PC-3 (cell line): Measurements from ENCODE around the gene ATP1B1. TPM values are rescaled to one million over a fixed set of nuclear protein-coding genes. Genes with fewer than 3 reads are reported as not detected.

Experiments used
- ATAC-seq: fragments of 200-7000 bp; cut with Tn5 transposase; 2 replicates; pipeline ENCODE4 v1.9.1; 2020; ENCODE audit warnings: mild to moderate bottlenecking, moderate library complexity
- BruUV-seq: library from RNA; stranded (reverse); fragments of 400-500 nt; replicated peaks from 2 replicates; lab custom pipeline; 2021; lab: Mats Ljungman, UMichigan
- CTCF ChIA-PET: fragments of 300-600 bp; sonication (Branson Sonifier 250); formaldehyde crosslinking; loops from one replicate; lab custom pipeline; 2022; ENCODE audit warnings: antibody characterized with exemption; lab: Charles Lee
- POLR2A ChIA-PET: fragments of 300-600 bp; sonication (Branson Sonifier 250); formaldehyde crosslinking; loops from one replicate; lab custom pipeline; 2022; ENCODE audit warnings: antibody characterized with exemption; ENCODE audit not compliant: unreplicated experiment; lab: Charles Lee
- DNase-seq: peaks from one replicate; pipeline ENCODE4 v3.0.0-alpha.2; 2015
- H2AFZ ChIP-seq: fragments of 300-600 bp; sonication (generic); 2 replicates; pipeline ENCODE4 v1.6.0; 2016; ENCODE audit warnings: antibody characterized with exemption, low read length
- H3F3A ChIP-seq: fragments of 300-600 bp; sonication (generic); one replicate; pipeline ENCODE4 v1.6.0; 2017; ENCODE audit warnings: antibody characterized with exemption, low read length, control low read depth, mild to moderate bottlenecking; ENCODE audit not compliant: unreplicated experiment
- H3K27ac ChIP-seq: fragments of 300-600 bp; sonication (generic); 2 replicates; pipeline ENCODE4 v1.5.1; 2016; ENCODE audit warnings: mild to moderate bottlenecking, low read length
- H3K27me3 ChIP-seq: fragments of 300-600 bp; sonication (generic); 2 replicates; pipeline ENCODE4 v1.6.1; 2016; ENCODE audit warnings: low read length, mixed read lengths
- H3K36me3 ChIP-seq: fragments of 300-600 bp; sonication (generic); 2 replicates; pipeline ENCODE4 v1.6.1; 2016; ENCODE audit warnings: low read depth, mixed run types, low read length, mixed read lengths
- H3K4me1 ChIP-seq: fragments of 300-600 bp; sonication (generic); 2 replicates; pipeline ENCODE4 v1.5.1; 2016; ENCODE audit warnings: low read length; ENCODE audit not compliant: insufficient read depth
- H3K4me2 ChIP-seq: fragments of 300-600 bp; sonication (generic); 2 replicates; pipeline ENCODE4 v1.6.0; 2016; ENCODE audit warnings: low read length
- H3K4me3 ChIP-seq: fragments of 300-600 bp; sonication (generic); 2 replicates; pipeline ENCODE4 v1.5.1; 2016; ENCODE audit warnings: mild to moderate bottlenecking, low read length, mixed read lengths
- H3K79me2 ChIP-seq: fragments of 300-600 bp; sonication (generic); 2 replicates; pipeline ENCODE4 v1.6.1; 2017; ENCODE audit warnings: low read length, mixed read lengths
- H3K9ac ChIP-seq: fragments of 300-600 bp; sonication (generic); 2 replicates; pipeline ENCODE4 v1.6.0; 2016; ENCODE audit warnings: mild to moderate bottlenecking, low read length
- H3K9me2 ChIP-seq: fragments of 300-600 bp; sonication (generic); replicated peaks from 2 replicates; pipeline ENCODE4 v1.6.1; 2016; ENCODE audit warnings: mixed run types, low read length, mixed read lengths
- H3K9me3 ChIP-seq: fragments of 300-600 bp; sonication (generic); 2 replicates; pipeline ENCODE4 v1.6.1; 2016; ENCODE audit warnings: low read length, mixed read lengths
- H4K20me1 ChIP-seq: fragments of 300-600 bp; sonication (generic); 2 replicates; pipeline ENCODE4 v1.6.1; 2016; ENCODE audit warnings: low read length, mixed read lengths
- CTCF ChIP-seq: fragments of 300-600 bp; sonication (generic); conservative IDR thresholded peaks from 2 replicates; pipeline ENCODE4 v1.5.1; 2017; ENCODE audit warnings: antibody characterized with exemption, low read depth, mild to moderate bottlenecking, low read length
- EZH2 ChIP-seq: fragments of 300-600 bp; sonication (generic); IDR thresholded peaks from one replicate; pipeline ENCODE4 v1.6.1; 2017; ENCODE audit warnings: antibody characterized with exemption, mild to moderate bottlenecking, low read length; ENCODE audit not compliant: unreplicated experiment
- EZH2phosphoT487 ChIP-seq: fragments of 300-600 bp; sonication (generic); IDR thresholded peaks from 2 replicates; pipeline ENCODE4 v1.6.1; 2018; ENCODE audit warnings: mild to moderate bottlenecking, antibody characterized with exemption, low read length, borderline replicate concordance
- intact Hi-C: fragments of 100-400 bp; cut with micrococcal nuclease; formaldehyde crosslinking; loops from 2 replicates; pipeline ENCODE4 v1.9.0; 2023
- total RNA-seq: library from RNA; depleted of rRNA; stranded (reverse); fragments of >200 nt; gene quantifications from 2 replicates; pipeline ENCODE4 v1.2.3, GENCODE V29; 2014

Gene ATP1B1
- total RNA-seq, 1 experiment from 2014 or later: 68.7 TPM

GRCh38 chr1:169110689-169111447, 4.4 kb downstream of the ATP1B1 start:
- Histone ChIP-seq H2AFZ (no peak overlapping the region), H3K27ac (no peak overlapping the region), H3K4me3 (peak overlapping the region; percentile 93; the same call in 1 of the 2 replicates), H3K9me3 (no peaks in the 10 kb centered on the region), H3K27me3 (no peaks in the 10 kb centered on the region), H3K4me1 (peaks cover 63% of the 10 kb centered on the region), H3K9me2 (no peaks in the 10 kb centered on the region), H3F3A (no peaks in the 10 kb centered on the region), H3K9ac (no peak overlapping the region), H4K20me1 (peaks cover 22% of the 10 kb centered on the region), H3K79me2 (peaks cover 85% of the 10 kb centered on the region), H3K36me3 (peaks cover 34% of the 10 kb centered on the region), H3K4me2 (peak overlapping the region; percentile 92)
- intact Hi-C loops: loop anchor here (2.0 kb wide), 1 partner anchor 436 kb away; no protein-coding TSS in a partner anchor
- ChIA-PET POLR2A (no interaction called here), CTCF (interaction anchor here (1.2 kb wide), 1 partner anchor 238 kb away, joined by 6 read pairs; no protein-coding TSS in a partner anchor)
- no peak for TF ChIP-seq EZH2
- TF ChIP-seq CTCF: no peak
- TF ChIP-seq EZH2phosphoT487: no peak
- no TSS peak for BruUV-seq
- ATAC-seq (no peak), DNase-seq (no peak)

GRCh38 chr1:169111472-169111871, 5.0 kb downstream of the ATP1B1 start:
- no peak for TF ChIP-seq EZH2phosphoT487
- no peak for TF ChIP-seq EZH2
- no peak for TF ChIP-seq CTCF
- H3F3A ChIP-seq: no peaks in the 10 kb centered on the region
- ATAC-seq (no peak), DNase-seq (no peak)
- H3K79me2 ChIP-seq: peaks cover 91% of the 10 kb centered on the region
- no peaks in the 10 kb centered on the region for H3K9me3 ChIP-seq
- no TSS peak for BruUV-seq
- intact Hi-C loops: loop anchor here (2.0 kb wide), 1 partner anchor 435 kb away; no protein-coding TSS in a partner anchor
- no peaks in the 10 kb centered on the region for H3K27me3 ChIP-seq
- no peak overlapping the region for H2AFZ ChIP-seq
- peaks cover 22% of the 10 kb centered on the region for H4K20me1 ChIP-seq
- ChIA-PET POLR2A (no interaction called here), CTCF (interaction anchor here (1.2 kb wide), 1 partner anchor 237 kb away, joined by 6 read pairs; no protein-coding TSS in a partner anchor)
- no peak overlapping the region for H3K9ac ChIP-seq
- peaks cover 40% of the 10 kb centered on the region for H3K36me3 ChIP-seq
- H3K27ac ChIP-seq: no peak overlapping the region
- no peak overlapping the region for H3K4me2 ChIP-seq
- H3K4me3 ChIP-seq: no peak overlapping the region
- no peaks in the 10 kb centered on the region for H3K9me2 ChIP-seq
- H3K4me1 ChIP-seq: peaks cover 63% of the 10 kb centered on the region

GRCh38 chr1:169112241-169112640, 5.8 kb downstream of the ATP1B1 start:
- Histone ChIP-seq H3K4me1 (peaks cover 70% of the 10 kb centered on the region), H3K79me2 (peaks cover 91% of the 10 kb centered on the region), H3K9ac (no peak overlapping the region), H3K4me2 (no peak overlapping the region), H3K4me3 (no peak overlapping the region), H3F3A (no peaks in the 10 kb centered on the region), H3K36me3 (peaks cover 46% of the 10 kb centered on the region), H3K27me3 (no peaks in the 10 kb centered on the region), H3K9me2 (no peaks in the 10 kb centered on the region), H4K20me1 (peaks cover 17% of the 10 kb centered on the region), H2AFZ (no peak overlapping the region), H3K9me3 (no peaks in the 10 kb centered on the region), H3K27ac (peak overlapping the region; percentile 63; the same call in 1 of the 2 replicates)
- ChIA-PET POLR2A (interaction anchor here (0.7 kb wide), 1 partner anchor 259 kb away, joined by 7 read pairs; no protein-coding TSS in a partner anchor), CTCF (no interaction called here)
- no peak for DNase-seq
- ATAC-seq: no peak
- intact Hi-C loops: no loop called here
- BruUV-seq: no TSS peak
- TF ChIP-seq EZH2 (no peak), CTCF (no peak), EZH2phosphoT487 (no peak)
